HepG2 (cell line): ENCODE data around the gene CDC25C. TPM values are rescaled to one million over a fixed set of nuclear protein-coding genes. Genes with fewer than 3 reads are reported as not detected.

ENCODE experiments used
- ATAC-seq: fragments of 200-7000 bp; cut with Tn5 transposase; 3 replicates; pipeline ENCODE4 v1.9.1; 2020; ENCODE audit warnings: mild to moderate bottlenecking, moderate library complexity
- BruUV-seq: library from RNA; stranded (reverse); fragments of 400-500 nt; replicated peaks from 2 replicates; lab custom pipeline; 2021; lab: Mats Ljungman, UMichigan
- CTCF ChIA-PET: fragments of 300-600 bp; formaldehyde crosslinking; extraction: SDS; loops from one replicate; lab custom pipeline; 2021; ENCODE audit warnings: low total read pairs, inconsistent platforms, low intra/inter-chr PET ratio; lab: Yijun Ruan, JAX
- POLR2A ChIA-PET: fragments of 350-600 bp; sonication (Branson Sonifier 250); formaldehyde crosslinking; loops from one replicate; lab custom pipeline; 2020; ENCODE audit warnings: antibody characterized with exemption, inconsistent platforms; lab: Yijun Ruan, JAX
- DNase-seq: peaks from one replicate; pipeline ENCODE4 v3.0.0-alpha.2; 2015; ENCODE audit warnings: low spot score
- FAIRE-seq: peaks from 3 replicates; lab custom pipeline; 2011; peaks lifted over from hg19 to GRCh38; lab: Jason Lieb, UNC
- H2AFZ ChIP-seq: one replicate; pipeline ENCODE4 v1.6.1; 2011; ENCODE audit warnings: low read length, inconsistent platforms
- H3K27ac ChIP-seq: fragments of 300-600 bp; 3 replicates; pipeline ENCODE4 v1.8.0; 2011; ENCODE audit warnings: mixed run types, mild to moderate bottlenecking, mixed read lengths, low read length, inconsistent platforms; ENCODE audit not compliant: insufficient read depth; ENCODE audit errors: extremely low read length
- H3K27me3 ChIP-seq, 2 experiments: fragments of 200-600 bp in 1 of 2; 2 replicates in 1 of 2; 3 replicates in 1 of 2; pipeline versions ENCODE4 v1.6.0 to v1.8.0; 2011; ENCODE audit warnings: low read length in 2 of 2, mild to moderate bottlenecking in 2 of 2, moderate library complexity in 2 of 2, inconsistent platforms in 1 of 2; ENCODE audit not compliant: insufficient read depth in 2 of 2, control insufficient read depth in 1 of 2
- H3K36me3 ChIP-seq, 2 experiments: fragments of 200-600 bp in 1 of 2; replicated peaks in 1 of 2; 2 replicates in 1 of 2; 3 replicates in 1 of 2; pipeline versions ENCODE4 v1.5.1 to v1.8.0; 2011; ENCODE audit warnings: low read length in 2 of 2, inconsistent platforms in 1 of 2; ENCODE audit not compliant: insufficient read depth in 2 of 2, control insufficient read depth in 1 of 2
- H3K4me1 ChIP-seq: 2 replicates; pipeline ENCODE4 v1.5.1; 2012; ENCODE audit warnings: low read length, inconsistent platforms; ENCODE audit not compliant: insufficient read depth
- H3K4me2 ChIP-seq: 2 replicates; pipeline ENCODE4 v1.6.0; 2011; ENCODE audit warnings: low read depth, low read length, inconsistent platforms
- H3K4me3 ChIP-seq, 3 experiments: fragments of 200-600 bp in 1 of 3; sonication (generic), shearing (Covaris generic) in 1 of 3; replicated peaks in 1 of 3; 2 replicates each; pipeline ENCODE4 v1.5.1; 2011 to 2016; ENCODE audit warnings: low read length in 3 of 3, inconsistent platforms in 2 of 3, low read depth in 2 of 3, mild to moderate bottlenecking in 2 of 3, control low read depth in 1 of 3, mixed read lengths in 1 of 3; ENCODE audit not compliant: insufficient read depth in 1 of 3
- H3K79me2 ChIP-seq: one replicate; pipeline ENCODE4 v1.6.1; 2011; ENCODE audit warnings: low read length, inconsistent platforms; ENCODE audit not compliant: insufficient read depth
- H3K9ac ChIP-seq: 2 replicates; pipeline ENCODE4 v1.6.0; 2011; ENCODE audit warnings: mild to moderate bottlenecking, low read depth, low read length, inconsistent platforms; ENCODE audit not compliant: insufficient read depth
- H3K9me3 ChIP-seq: 2 replicates; pipeline ENCODE4 v1.5.1; 2012; ENCODE audit warnings: mild to moderate bottlenecking, low read length
- H4K20me1 ChIP-seq: 2 replicates; pipeline ENCODE4 v1.6.0; 2011; ENCODE audit warnings: inconsistent platforms, mild to moderate bottlenecking, low read length, moderate library complexity; ENCODE audit not compliant: insufficient read depth
- ARID5B ChIP-seq: IDR thresholded peaks from 2 replicates; pipeline ENCODE4 v1.4.0; 2020; ENCODE audit warnings: mild to moderate bottlenecking, missing genetic modification reagents
- ATF5 ChIP-seq: sonication (generic); formaldehyde crosslinking; IDR thresholded peaks from 2 replicates; pipeline ENCODE4 v1.4.0; 2020; ENCODE audit warnings: mild to moderate bottlenecking, low read depth, missing genetic modification reagents
- EP300 ChIP-seq, 3 experiments: sonication (generic) in 1 of 3; formaldehyde crosslinking in 1 of 3; IDR thresholded peaks; 2 replicates each; pipeline versions ENCODE4 v1.5.1 to v1.6.1; 2011 to 2020; ENCODE audit warnings: low read depth in 2 of 3, low read length in 2 of 3, borderline replicate concordance in 1 of 3, improper control_type of control experiment in 1 of 3, mild to moderate bottlenecking in 1 of 3, missing genetic modification reagents in 1 of 3, moderate library complexity in 1 of 3
- FIP1L1 ChIP-seq: fragments of 200-400 bp; formaldehyde crosslinking; IDR thresholded peaks from 2 replicates; pipeline ENCODE4 v1.6.1; 2018; ENCODE audit warnings: low read depth, mild to moderate bottlenecking, low read length, moderate library complexity, borderline replicate concordance; ENCODE audit not compliant: insufficient read depth
- HNF4A ChIP-seq: sonication (generic); formaldehyde crosslinking; IDR thresholded peaks from 2 replicates; pipeline ENCODE4 v1.4.0; 2020; ENCODE audit warnings: missing genetic modification reagents
- IKZF5 ChIP-seq: IDR thresholded peaks from 2 replicates; pipeline ENCODE4 v1.6.1; 2018; ENCODE audit warnings: missing genetic modification reagents, mild to moderate bottlenecking, missing compliant biosample characterization
- MEIS2 ChIP-seq: sonication (generic); formaldehyde crosslinking; IDR thresholded peaks from 2 replicates; pipeline ENCODE4 v1.9.0; 2021; ENCODE audit warnings: mild to moderate bottlenecking, missing genetic modification reagents
- NR0B2 ChIP-seq: sonication (generic); formaldehyde crosslinking; IDR thresholded peaks from 2 replicates; pipeline ENCODE4 v1.4.0; 2020; ENCODE audit warnings: mild to moderate bottlenecking, missing genetic modification reagents
- PAWR ChIP-seq: sonication (generic); formaldehyde crosslinking; IDR thresholded peaks from 2 replicates; pipeline ENCODE4 v1.4.0; 2020; ENCODE audit warnings: missing genetic modification reagents, mild to moderate bottlenecking, borderline replicate concordance
- POLR2G ChIP-seq: fragments of 200-400 bp; formaldehyde crosslinking; IDR thresholded peaks from 2 replicates; pipeline ENCODE4 v1.6.1; 2018; ENCODE audit warnings: mild to moderate bottlenecking, low read depth, low read length, moderate library complexity
- RARA ChIP-seq: IDR thresholded peaks from 2 replicates; pipeline ENCODE4 v1.6.1; 2016; ENCODE audit warnings: missing genetic modification reagents, missing compliant biosample characterization
- SMC3 ChIP-seq: IDR thresholded peaks from 2 replicates; pipeline ENCODE4 v1.6.1; 2011; ENCODE audit warnings: low read length, improper control_type of control experiment
- ZBTB38 ChIP-seq: sonication (generic); formaldehyde crosslinking; IDR thresholded peaks from 2 replicates; pipeline ENCODE4 v1.5.1; 2020; ENCODE audit warnings: mild to moderate bottlenecking, missing genetic modification reagents
- ZIK1 ChIP-seq: sonication (generic); formaldehyde crosslinking; IDR thresholded peaks from 2 replicates; pipeline ENCODE4 v1.5.0; 2020; ENCODE audit warnings: mild to moderate bottlenecking, low read depth, missing genetic modification reagents, borderline replicate concordance
- ZMYM3 ChIP-seq: sonication (generic); formaldehyde crosslinking; IDR thresholded peaks from 2 replicates; pipeline ENCODE4 v1.5.1; 2020; ENCODE audit warnings: mild to moderate bottlenecking, missing genetic modification reagents
- WGBS: methylation state at CpG from one replicate; pipeline ENCODE4 v1.1.6; 2017; ENCODE audit warnings: low lambda C conversion rate; 5-methylcytosine and 5-hydroxymethylcytosine counted together
- in situ Hi-C: cut with HindIII; loops from 2 replicates; pipeline ENCODE4 v1.10.0; 2017; ENCODE audit warnings: low pct_unique_long_range_greater_than_20kb; ENCODE audit not compliant: extremely low pct_ligation_motif_present
- intact Hi-C: fragments of 100-400 bp; cut with micrococcal nuclease; formaldehyde crosslinking; loops from one replicate; pipeline ENCODE4 v1.10.0; 2022; ENCODE audit not compliant: unreplicated experiment
- polyA plus RNA-seq, 8 experiments: library from polyadenylated mRNA; depleted of rRNA in 3 of 8; stranded (reverse) in 7 of 8; unstranded in 1 of 8; fragments of >200 nt; fragmentation: Illumina TruSeq in 4 of 8; extraction: Trizol in 4 of 8; gene quantifications; 2 replicates each; pipeline versions ENCODE4 v1.2.1 to v1.2.3, GENCODE V29; 2011 to 2016; ENCODE audit warnings: low read depth in 4 of 8, missing spikeins in 1 of 8, mixed read lengths in 1 of 8; ENCODE audit not compliant: insufficient read depth in 1 of 8
- total RNA-seq, 5 experiments: library from RNA; depleted of rRNA; stranded (reverse); fragments of >200 nt; fragmentation: Illumina TruSeq; extraction: Trizol; gene quantifications; 2 replicates each; pipeline ENCODE4 v1.2.3, GENCODE V29; 2016; ENCODE audit warnings: low read depth in 1 of 5

Gene CDC25C
- total and polyA plus RNA-seq, 2 of the 13 experiments (the other 11 are each of a cell fraction or from before 2014, with no cell fraction given), result 17.7 to 27.6 TPM

- no peak for FAIRE-seq
- intact Hi-C loops, result no loop called here
- no peak overlapping the region for H3K27ac ChIP-seq
- TF ChIP-seq IKZF5 (CRISPR knock-in tag), result no peak
- no peak for TF ChIP-seq ATF5 (CRISPR knock-in tag)
- no peak for TF ChIP-seq MEIS2 (CRISPR knock-in tag)
- no peak for TF ChIP-seq HNF4A (CRISPR knock-in tag)
- TF ChIP-seq SMC3, result no peak
- TF ChIP-seq RARA, result no peak
- TF ChIP-seq ZMYM3 (CRISPR knock-in tag), result no peak
- no peak for TF ChIP-seq ARID5B (CRISPR knock-in tag)
- no peak for TF ChIP-seq FIP1L1
- no peak for TF ChIP-seq NR0B2 (CRISPR knock-in tag)
- TF ChIP-seq ZBTB38 (CRISPR knock-in tag), result no peak
- no peak for TF ChIP-seq EP300 (IDR thresholded peaks at IDR 0.05; ENCODE audit: low read depth in 2 of 2, low read length in 2 of 2)
- TF ChIP-seq EP300 (CRISPR knock-in tag; IDR thresholded peaks at IDR 0.05; ENCODE audit: borderline replicate concordance), result no peak
- no peak for TF ChIP-seq PAWR (CRISPR knock-in tag)
- TF ChIP-seq ZIK1 (CRISPR knock-in tag), result no peak
- TF ChIP-seq POLR2G, result no peak
- TF ChIP-seq, all 625 proteins: peak for 0
- Histone ChIP-seq H3K9ac (no peak overlapping the region), H3K4me2 (no peak overlapping the region), H3K36me3 (no peaks in the 10 kb centered on the region), H3K79me2 (no peaks in the 10 kb centered on the region), H3K9me3 (no peaks in the 10 kb centered on the region), H3K4me3 (no peak overlapping the region), H3K27me3 (peaks cover 0 to 16% of the 10 kb centered on the region in 2 experiments; a peak in 3 of 5 replicates), H2AFZ (no peak overlapping the region), H4K20me1 (no peaks in the 10 kb centered on the region), H3K4me1 (peaks cover 33% of the 10 kb centered on the region)
- DNase-seq (no peak), ATAC-seq (no peak)
- BruUV-seq, result no TSS peak
- WGBS, result 45% methylated on average over 4 of the region's 4 CpGs
- CTCF ChIA-PET, result no interaction called here
- in situ Hi-C loops, result loop anchor here (5.0 kb wide), 1 partner anchor 50 kb away; no protein-coding TSS in a partner anchor
- POLR2A ChIA-PET, result no interaction called here
Measured at GRCh38 chr5:138272681-138273080, 58.9 kb downstream of the CDC25C start.
